Heart left ventricle (tissue), 16 donors: ENCODE measurements around the gene ZDHHC1. TPM values are rescaled to one million over a fixed set of nuclear protein-coding genes. Genes with fewer than 3 reads are reported as not detected.

ENCODE experiments used
- ATAC-seq, 4 donors: fragments of 200-7000 bp; cut with Tn5 transposase; one replicate each; pipeline ENCODE4 v1.9.1; 2020 to 2022; ENCODE audit warnings: moderate library complexity in 4 of 4, mild to moderate bottlenecking in 3 of 4, moderate number of reproducible peaks in 1 of 4
- DNase-seq, 5 donors: peaks; one replicate each; pipeline ENCODE4 v3.0.0-alpha.2; 2020
- H3K27ac ChIP-seq, 12 donors: fragments of 200-600 bp; sonication (generic) in 4 of 12; one replicate each; pipeline versions ENCODE4 v1.5.0 to v1.8.0; 2016 to 2022; ENCODE audit warnings: mild to moderate bottlenecking in 2 of 12
- H3K27me3 ChIP-seq, 9 donors: fragments of 200-600 bp; sonication (generic) in 2 of 9; one replicate each; pipeline versions ENCODE4 v1.5.1 to v1.8.0; 2016 to 2022; ENCODE audit warnings: mild to moderate bottlenecking in 3 of 9
- H3K36me3 ChIP-seq, 9 donors: fragments of 200-600 bp; sonication (generic) in 2 of 9; one replicate each; pipeline versions ENCODE4 v1.5.0 to v1.8.0; 2018 to 2022; ENCODE audit warnings: mild to moderate bottlenecking in 2 of 9
- H3K4me1 ChIP-seq, 12 donors: fragments of 200-600 bp; sonication (generic) in 4 of 12; one replicate each; pipeline versions ENCODE4 v1.5.0 to v1.8.0; 2016 to 2022; ENCODE audit warnings: mild to moderate bottlenecking in 3 of 12
- H3K4me3 ChIP-seq, 12 donors: fragments of 200-600 bp; sonication (generic) in 4 of 12; one replicate each; pipeline versions ENCODE4 v1.5.0 to v1.8.0; 2017 to 2022; ENCODE audit warnings: mild to moderate bottlenecking in 9 of 12, moderate library complexity in 4 of 12
- H3K9me3 ChIP-seq, 12 donors: fragments of 200-600 bp; sonication (generic) in 4 of 12; one replicate each; pipeline versions ENCODE4 v1.5.0 to v1.8.0; 2016 to 2022; ENCODE audit warnings: mild to moderate bottlenecking in 1 of 12
- POLR2A ChIP-seq, 2 donors: fragments of 450-650 bp; IDR thresholded peaks; one replicate each; pipeline ENCODE4 v1.6.1; 2017; ENCODE audit warnings: antibody characterized with exemption in 2 of 2, mild to moderate bottlenecking in 2 of 2, moderate library complexity in 2 of 2
- WGBS, 4 donors: extraction: QIAGEN DNeasy Blood & Tissue Kit in 2 of 4; methylation state at CpG; one replicate each; pipeline versions ENCODE4 v1.1.5 to v1.1.7; 2013 to 2018; 5-methylcytosine and 5-hydroxymethylcytosine counted together
- intact Hi-C, 10 donors: fragments of 100-400 bp; cut with DNase I; formaldehyde crosslinking; loops; one replicate each; pipeline versions ENCODE4 v1.11.1 to v1.14.2; 2022
- polyA plus RNA-seq, 2 donors: library from polyadenylated mRNA; stranded (reverse); fragments of 200-250 nt; gene quantifications; one replicate each; pipeline ENCODE4 v1.2.3, GENCODE V29; 2013
- total RNA-seq, 9 donors: library from RNA; depleted of rRNA in 2 of 9; stranded (reverse); fragments of >200 nt in 2 of 9; fragmentation: NEBNext Ultra II Directional in 3 of 9; extraction: Animal tissue kit (Norgen Biotek cat#: 25700) in 3 of 9; gene quantifications; one replicate each; pipeline versions ENCODE4 v1.1.0 to v1.2.4, GENCODE V29; 2016 to 2023
- TF ChIP-seq, protein P1 (sequence below), 12 donors: fragments of 200-600 bp; sonication (generic) in 4 of 12; IDR thresholded peaks; one replicate each; pipeline versions ENCODE4 v1.5.0 to v1.8.0; 2018 to 2022; ENCODE audit warnings: antibody characterized with exemption in 12 of 12, mild to moderate bottlenecking in 5 of 12
- donor health status: ischemic (EF 13 %, LVEDD 7.1; RV severe dilation, severe dysfunction).
- donor health status: healthy with polysubstance abuse.
- donor health status: DM: no; HTN: yes; CAD: no.
- donor health status: DM: no; HTN: no; CAD: no.
- donor health status: ischemic (EF 25% LVEDD 6.9; RV normal size, moderate dysfunction).
- donor health status: ischemic (EF 25% LVEDD 5.7; RV mildly dilated, moderate dysfunction).
- donor health status: healthy.
- donor health status: DM: yes; HTN: yes; CAD: no.
- donor health status: ischemic (EF 35%, LVEDD 5.7; RV mildly dilated, moderate dysfunction).
- donor health status: nonischemic (EF 11% LVEDD 7.7; RV severe dilation, severe dysfunction).
- donor health status: DM: yes; HTN: yes; CAD: no.
- donor health status: PGD.
- donor health status: ischemic (EF 29% LVEDD 5.4; RV normal size, mild dysfunction).
- donor health status: nonischemic (EF 23%, LVEDD 6.1; RV moderate dilation, normal function).

Gene ZDHHC1
- total and polyA plus RNA-seq, 11 donors, result 2.7 to 11.6 (median 5.1) TPM

DNA sequence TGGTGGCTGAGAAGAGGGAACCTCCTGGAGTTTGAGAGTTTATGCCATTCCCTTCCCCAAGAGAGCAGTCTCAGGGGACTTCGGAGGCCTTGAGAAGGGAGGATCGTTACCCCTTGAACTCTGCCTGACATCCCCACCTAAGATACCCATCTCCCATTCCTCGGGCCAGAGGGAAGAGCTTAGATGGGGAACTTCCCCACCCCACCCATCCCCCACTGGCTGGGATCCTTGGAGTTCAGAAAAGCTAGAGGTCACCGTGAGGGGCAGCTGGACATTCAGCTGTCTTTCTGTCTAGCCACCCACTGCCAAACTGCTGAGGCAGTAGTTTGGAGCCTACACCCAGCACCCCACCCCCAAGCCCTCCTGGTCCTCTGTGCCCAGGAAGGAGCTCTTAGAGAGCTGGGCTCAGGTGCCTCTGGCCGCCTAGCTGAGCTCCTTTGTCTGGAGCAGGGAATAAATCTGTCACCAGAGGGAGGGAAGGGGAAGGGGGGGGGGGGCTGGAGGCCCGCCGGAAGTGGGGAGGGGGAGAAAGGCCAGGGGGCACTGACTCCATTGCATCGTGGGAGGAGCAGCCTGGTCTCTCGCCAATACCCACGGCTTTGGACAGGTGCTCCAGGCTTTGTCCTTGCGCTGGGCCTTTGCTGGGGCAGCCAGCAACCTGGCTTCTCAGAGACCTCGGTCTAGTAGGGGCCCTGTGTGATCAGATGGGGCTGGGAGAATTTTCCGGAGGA lies 15.7 kb upstream of the ZDHHC1 start:
- Histone ChIP-seq H3K27me3 (peaks cover 0 to 24% (median 0%) of the 10 kb centered on the region in 9 donors), H3K27ac (peak overlapping the region in 6 of 12 donors; percentile 9 to 57 (median 33)), H3K36me3 (peaks cover 0 to 5% (median 0%) of the 10 kb centered on the region in 9 donors), H3K4me1 (peaks cover 0 to 44% (median 15%) of the 10 kb centered on the region in 12 donors), H3K9me3 (no peaks in the 10 kb centered on the region), H3K4me3 (peak overlapping the region in 11 of 12 donors; percentile 13 to 62 (median 53))
- no peak for TF ChIP-seq POLR2A (IDR thresholded peaks at IDR 0.05)
- TF ChIP-seq, protein P1, sequence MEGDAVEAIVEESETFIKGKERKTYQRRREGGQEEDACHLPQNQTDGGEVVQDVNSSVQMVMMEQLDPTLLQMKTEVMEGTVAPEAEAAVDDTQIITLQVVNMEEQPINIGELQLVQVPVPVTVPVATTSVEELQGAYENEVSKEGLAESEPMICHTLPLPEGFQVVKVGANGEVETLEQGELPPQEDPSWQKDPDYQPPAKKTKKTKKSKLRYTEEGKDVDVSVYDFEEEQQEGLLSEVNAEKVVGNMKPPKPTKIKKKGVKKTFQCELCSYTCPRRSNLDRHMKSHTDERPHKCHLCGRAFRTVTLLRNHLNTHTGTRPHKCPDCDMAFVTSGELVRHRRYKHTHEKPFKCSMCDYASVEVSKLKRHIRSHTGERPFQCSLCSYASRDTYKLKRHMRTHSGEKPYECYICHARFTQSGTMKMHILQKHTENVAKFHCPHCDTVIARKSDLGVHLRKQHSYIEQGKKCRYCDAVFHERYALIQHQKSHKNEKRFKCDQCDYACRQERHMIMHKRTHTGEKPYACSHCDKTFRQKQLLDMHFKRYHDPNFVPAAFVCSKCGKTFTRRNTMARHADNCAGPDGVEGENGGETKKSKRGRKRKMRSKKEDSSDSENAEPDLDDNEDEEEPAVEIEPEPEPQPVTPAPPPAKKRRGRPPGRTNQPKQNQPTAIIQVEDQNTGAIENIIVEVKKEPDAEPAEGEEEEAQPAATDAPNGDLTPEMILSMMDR (IDR thresholded peaks at IDR 0.05), result no peak
- intact Hi-C loops, result no loop called here
- 47 to 55% (median 51%) methylated on average over 10 to 13 of the region's 13 CpGs for WGBS, 4 donors
- ATAC-seq, result no peak
- DNase-seq, result no peak

DNA sequence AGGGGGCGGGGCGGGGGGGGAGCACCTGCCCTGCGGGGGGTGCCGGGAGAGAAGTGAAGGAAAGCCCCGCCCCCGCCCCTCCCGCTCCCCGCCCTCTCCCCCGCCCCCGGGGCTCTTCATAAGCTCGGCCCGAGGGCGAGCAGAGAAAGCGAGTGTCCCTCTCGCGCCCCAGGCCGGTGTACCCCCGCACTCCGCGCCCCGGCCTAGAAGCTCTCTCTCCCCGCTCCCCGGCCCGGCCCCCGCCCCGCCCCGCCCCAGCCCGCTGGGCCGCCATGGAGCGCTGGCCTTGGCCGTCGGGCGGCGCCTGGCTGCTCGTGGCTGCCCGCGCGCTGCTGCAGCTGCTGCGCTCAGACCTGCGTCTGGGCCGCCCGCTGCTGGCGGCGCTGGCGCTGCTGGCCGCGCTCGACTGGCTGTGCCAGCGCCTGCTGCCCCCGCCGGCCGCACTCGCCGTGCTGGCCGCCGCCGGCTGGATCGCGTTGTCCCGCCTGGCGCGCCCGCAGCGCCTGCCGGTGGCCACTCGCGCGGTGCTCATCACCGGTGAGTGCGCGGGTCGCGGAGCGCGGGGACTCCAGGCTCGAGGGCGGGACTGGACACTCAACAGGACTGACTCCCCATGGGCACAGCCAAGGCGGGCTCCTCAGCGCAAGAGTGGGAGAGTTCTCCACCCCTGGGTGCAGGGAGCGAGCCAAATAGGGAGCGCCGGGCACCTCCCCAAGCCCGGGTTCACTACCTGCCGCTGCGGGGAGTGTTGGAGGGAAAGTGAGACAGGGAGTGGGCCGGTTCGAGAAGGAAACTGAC lies 14.9 kb upstream of the ZDHHC1 start, which contains the start of gene HSD11B2:
Gene HSD11B2 (plus strand): TSS at position 145 of the 798 bp plus-strand sequence. CDS start 128 bp downstream, at position 273.
- WGBS, 4 donors, result 1 to 2% (median 1%) methylated on average over 18 to 87 of the region's 87 CpGs
- intact Hi-C loops, result no loop called here
- peak within 1 kb of the TSS in 7 of 12 donors; percentile 9 to 57 (median 39) for H3K27ac ChIP-seq

DNA sequence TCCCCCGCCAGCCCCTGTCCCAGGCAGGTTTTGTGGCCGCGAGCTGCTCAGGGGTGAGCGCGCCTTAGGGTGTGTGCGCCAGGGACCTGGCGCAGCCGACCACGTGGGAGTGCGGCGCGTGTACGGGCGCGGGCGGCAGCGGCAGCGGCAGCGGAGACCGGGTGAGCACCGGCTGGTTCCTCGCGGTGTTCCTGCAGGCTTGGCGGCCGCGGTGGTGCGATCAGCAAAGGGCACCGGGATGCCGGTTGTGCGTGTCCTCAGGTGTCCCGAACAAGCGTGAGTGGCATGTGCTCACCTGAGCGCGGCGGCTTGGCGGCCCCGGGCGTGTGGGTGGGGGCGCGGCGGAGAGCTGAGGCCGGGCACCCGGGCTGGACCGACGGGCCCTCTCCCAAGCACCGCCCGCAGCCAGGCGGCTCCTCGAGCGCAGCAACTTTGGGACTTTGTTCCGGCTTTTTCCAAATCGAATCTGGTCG lies 14.3 kb upstream of the ZDHHC1 start:
- intact Hi-C loops, result no loop called here
- WGBS, 4 donors, result 2 to 6% (median 3%) methylated on average over 6 to 53 of the region's 53 CpGs
- TF ChIP-seq, protein P1 (IDR thresholded peaks at IDR 0.05), result no peak
- no peak for TF ChIP-seq POLR2A (IDR thresholded peaks at IDR 0.05)
- Histone ChIP-seq H3K4me3 (peak overlapping the region; percentile 25 to 62 (median 51)), H3K9me3 (no peaks in the 10 kb centered on the region), H3K4me1 (peaks cover 0 to 44% (median 15%) of the 10 kb centered on the region in 12 donors), H3K27ac (peak overlapping the region in 2 of 12 donors; percentile 42 to 52), H3K36me3 (no peaks in the 10 kb centered on the region), H3K27me3 (peaks cover 0 to 28% (median 0%) of the 10 kb centered on the region in 9 donors)
- DNase-seq (no peak), ATAC-seq (peak in 2 of 4 donors; percentile 2 to 19)

More for the DNA sequence above, 14.9 kb upstream of the ZDHHC1 start, which contains the start of gene HSD11B2:
- peak in 3 of 5 donors; percentile 30 to 76 (median 49) for DNase-seq
- TF ChIP-seq, protein P1 (IDR thresholded peaks at IDR 0.05), result peak in 2 of 12 donors; percentile 5 to 12
- TF ChIP-seq POLR2A (IDR thresholded peaks at IDR 0.05), result no peak
- Histone ChIP-seq H3K9me3 (no peaks in the 10 kb centered on the region), H3K36me3 (peaks cover 0 to 3% (median 0%) of the 10 kb centered on the region in 9 donors), H3K27me3 (peaks cover 0 to 24% (median 0%) of the 10 kb centered on the region in 9 donors), H3K4me1 (peaks cover 0 to 44% (median 15%) of the 10 kb centered on the region in 12 donors), H3K4me3 (peak within 1 kb of the TSS; percentile 25 to 62 (median 51))
- peak in 3 of 4 donors; percentile 38 to 73 (median 60) for ATAC-seq
